Measurements from ENCODE around the gene PDE4D.

The PDE4D gene

DNA sequence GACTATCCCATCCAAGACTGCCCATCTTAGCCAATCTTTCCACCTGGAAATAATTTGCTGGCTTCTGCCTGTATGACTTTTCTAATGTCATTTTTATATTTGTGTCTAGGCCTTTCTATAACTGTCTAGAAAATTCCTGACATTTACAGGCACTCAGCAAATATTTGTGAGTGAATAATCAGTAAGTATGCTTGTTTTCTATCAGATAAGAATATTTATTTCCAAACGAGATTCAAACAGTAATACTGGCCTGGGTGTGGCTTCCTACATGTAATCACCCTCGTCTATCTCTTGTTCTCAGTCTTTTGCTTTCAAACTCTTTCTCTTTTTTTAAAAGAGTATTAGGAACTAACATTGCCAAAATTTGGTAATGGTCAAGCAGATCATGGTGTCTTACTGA is 844.4 kb downstream of the PDE4D start:
- TF ChIP-seq, protein P1, sequence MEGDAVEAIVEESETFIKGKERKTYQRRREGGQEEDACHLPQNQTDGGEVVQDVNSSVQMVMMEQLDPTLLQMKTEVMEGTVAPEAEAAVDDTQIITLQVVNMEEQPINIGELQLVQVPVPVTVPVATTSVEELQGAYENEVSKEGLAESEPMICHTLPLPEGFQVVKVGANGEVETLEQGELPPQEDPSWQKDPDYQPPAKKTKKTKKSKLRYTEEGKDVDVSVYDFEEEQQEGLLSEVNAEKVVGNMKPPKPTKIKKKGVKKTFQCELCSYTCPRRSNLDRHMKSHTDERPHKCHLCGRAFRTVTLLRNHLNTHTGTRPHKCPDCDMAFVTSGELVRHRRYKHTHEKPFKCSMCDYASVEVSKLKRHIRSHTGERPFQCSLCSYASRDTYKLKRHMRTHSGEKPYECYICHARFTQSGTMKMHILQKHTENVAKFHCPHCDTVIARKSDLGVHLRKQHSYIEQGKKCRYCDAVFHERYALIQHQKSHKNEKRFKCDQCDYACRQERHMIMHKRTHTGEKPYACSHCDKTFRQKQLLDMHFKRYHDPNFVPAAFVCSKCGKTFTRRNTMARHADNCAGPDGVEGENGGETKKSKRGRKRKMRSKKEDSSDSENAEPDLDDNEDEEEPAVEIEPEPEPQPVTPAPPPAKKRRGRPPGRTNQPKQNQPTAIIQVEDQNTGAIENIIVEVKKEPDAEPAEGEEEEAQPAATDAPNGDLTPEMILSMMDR (IDR thresholded peaks at IDR 0.05), result no peak
- DNase-seq, result no peak
- no peaks in the 10 kb centered on the region for H3K4me1 ChIP-seq

GRCh38 chr5:59042201-59043055 is 851.1 kb downstream of the PDE4D start:
- intact Hi-C loops (cut with DNase I; ENCODE audit: low total_unique reads), result no loop called here
- peaks cover 0 to 40% (median 15%) of the 10 kb centered on the region in 4 donors for H3K4me1 ChIP-seq
- H3K27me3 ChIP-seq, result no peaks in the 10 kb centered on the region
- no peak overlapping the region for H3K4me3 ChIP-seq
- no peak for DNase-seq
- no peaks in the 10 kb centered on the region for H3K9me3 ChIP-seq
- peak overlapping the region; percentile 23 to 84 for H3K27ac ChIP-seq
- H3K36me3 ChIP-seq, result no peaks in the 10 kb centered on the region
- TF ChIP-seq, protein P1 (IDR thresholded peaks at IDR 0.05), result no peak

More for the DNA sequence above, 844.4 kb downstream of the PDE4D start:
- H3K4me3 ChIP-seq, result no peak overlapping the region
- no peaks in the 10 kb centered on the region for H3K27me3 ChIP-seq
- no peaks in the 10 kb centered on the region for H3K36me3 ChIP-seq
- intact Hi-C loops (cut with DNase I; ENCODE audit: low total_unique reads), result no loop called here
- H3K27ac ChIP-seq, result no peak overlapping the region
- no peaks in the 10 kb centered on the region for H3K9me3 ChIP-seq

- Histone ChIP-seq H3K27me3 (no peaks in the 10 kb centered on the region), H3K27ac (peak overlapping the region in 1 of 2 donors; percentile 84), H3K4me1 (peaks cover 0 to 51% (median 15%) of the 10 kb centered on the region in 4 donors), H3K4me3 (no peak overlapping the region), H3K9me3 (no peaks in the 10 kb centered on the region), H3K36me3 (no peaks in the 10 kb centered on the region)
- TF ChIP-seq, protein P1 (IDR thresholded peaks at IDR 0.05), result no peak
- DNase-seq, result no peak
- intact Hi-C loops (cut with DNase I; ENCODE audit: low total_unique reads), result no loop called here
Observed at GRCh38 chr5:59041355-59041754, 852.2 kb downstream of the PDE4D start.

DNA sequence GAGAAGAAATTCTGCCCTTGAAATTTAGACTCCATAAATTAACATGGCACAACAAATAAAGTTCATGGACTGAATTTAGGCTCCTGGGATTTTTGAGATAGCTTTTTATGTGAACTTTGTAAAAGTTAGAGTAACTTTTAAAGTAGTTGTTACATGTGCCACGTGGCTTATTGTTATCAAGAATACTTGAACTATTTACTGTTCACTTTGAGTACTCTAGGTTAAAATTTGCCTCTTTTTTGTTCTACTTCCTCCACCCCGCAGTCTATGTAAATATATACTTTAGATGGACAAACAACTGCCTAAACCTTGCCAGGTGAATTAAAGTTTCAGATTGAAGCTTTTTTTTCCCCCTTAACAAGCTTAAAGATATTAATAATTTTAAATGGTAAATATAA is 852.7 kb downstream of the PDE4D start:
- Histone ChIP-seq H3K9me3 (no peaks in the 10 kb centered on the region), H3K4me3 (no peak overlapping the region), H3K4me1 (peaks cover 0 to 56% (median 15%) of the 10 kb centered on the region in 4 donors)

DNA sequence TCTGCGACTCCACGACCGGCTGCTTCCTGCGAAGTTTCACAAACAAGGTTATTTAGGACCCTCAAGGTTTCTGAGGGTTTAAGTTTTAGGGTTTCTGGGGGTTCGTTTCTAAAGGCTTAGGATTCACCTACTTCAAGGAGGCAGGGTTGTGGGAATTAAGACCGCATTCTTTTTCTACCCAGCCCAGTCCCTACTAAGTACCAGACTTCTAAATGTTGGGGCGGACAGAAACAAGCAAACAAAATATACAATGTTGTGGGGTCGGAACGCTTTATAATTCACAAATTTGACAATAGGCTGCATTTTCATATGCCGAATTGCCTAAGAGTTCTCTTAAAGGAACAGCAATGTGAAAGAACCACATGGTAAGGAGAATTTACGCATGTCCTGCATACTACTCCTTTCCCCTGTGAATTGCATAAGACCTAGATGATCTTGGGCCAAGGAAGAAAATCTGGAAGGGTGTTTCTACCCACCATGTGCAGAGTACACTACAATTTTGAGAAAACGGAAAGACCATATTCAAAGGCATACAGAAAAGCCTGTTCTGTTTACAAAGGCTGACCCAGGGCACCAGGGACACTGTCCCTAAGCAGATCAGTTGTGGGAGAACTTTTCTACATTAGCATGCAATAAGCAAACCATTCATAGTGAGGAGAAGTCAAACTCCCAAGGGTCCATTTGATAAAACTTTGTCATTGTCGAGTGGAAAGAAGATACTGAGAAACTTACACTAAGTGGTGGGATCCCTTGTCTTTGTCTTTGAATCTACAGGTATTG is 853.3 kb downstream of the PDE4D start:
- Histone ChIP-seq H3K27me3 (no peaks in the 10 kb centered on the region), H3K36me3 (no peaks in the 10 kb centered on the region), H3K4me3 (peak overlapping the region; percentile 63 to 79), H3K9me3 (no peaks in the 10 kb centered on the region), H3K27ac (peak overlapping the region; percentile 79 to 84), H3K4me1 (peaks cover 0 to 62% (median 15%) of the 10 kb centered on the region in 4 donors)
- TF ChIP-seq, protein P1 (IDR thresholded peaks at IDR 0.05), result no peak
- intact Hi-C loops (cut with DNase I; ENCODE audit: low total_unique reads), result no loop called here
- DNase-seq, result no peak

More for the DNA sequence above, 852.7 kb downstream of the PDE4D start:
- Histone ChIP-seq H3K27me3 (no peaks in the 10 kb centered on the region), H3K36me3 (no peaks in the 10 kb centered on the region), H3K27ac (peak overlapping the region in 1 of 2 donors; percentile 84)
- TF ChIP-seq, protein P1 (IDR thresholded peaks at IDR 0.05), result no peak
- intact Hi-C loops (cut with DNase I; ENCODE audit: low total_unique reads), result no loop called here
- no peak for DNase-seq

Measured in tibial artery (tissue), 4 donors.